ENCODE results near the gene PCDHB1.

PCDHB1 gene, protein sequence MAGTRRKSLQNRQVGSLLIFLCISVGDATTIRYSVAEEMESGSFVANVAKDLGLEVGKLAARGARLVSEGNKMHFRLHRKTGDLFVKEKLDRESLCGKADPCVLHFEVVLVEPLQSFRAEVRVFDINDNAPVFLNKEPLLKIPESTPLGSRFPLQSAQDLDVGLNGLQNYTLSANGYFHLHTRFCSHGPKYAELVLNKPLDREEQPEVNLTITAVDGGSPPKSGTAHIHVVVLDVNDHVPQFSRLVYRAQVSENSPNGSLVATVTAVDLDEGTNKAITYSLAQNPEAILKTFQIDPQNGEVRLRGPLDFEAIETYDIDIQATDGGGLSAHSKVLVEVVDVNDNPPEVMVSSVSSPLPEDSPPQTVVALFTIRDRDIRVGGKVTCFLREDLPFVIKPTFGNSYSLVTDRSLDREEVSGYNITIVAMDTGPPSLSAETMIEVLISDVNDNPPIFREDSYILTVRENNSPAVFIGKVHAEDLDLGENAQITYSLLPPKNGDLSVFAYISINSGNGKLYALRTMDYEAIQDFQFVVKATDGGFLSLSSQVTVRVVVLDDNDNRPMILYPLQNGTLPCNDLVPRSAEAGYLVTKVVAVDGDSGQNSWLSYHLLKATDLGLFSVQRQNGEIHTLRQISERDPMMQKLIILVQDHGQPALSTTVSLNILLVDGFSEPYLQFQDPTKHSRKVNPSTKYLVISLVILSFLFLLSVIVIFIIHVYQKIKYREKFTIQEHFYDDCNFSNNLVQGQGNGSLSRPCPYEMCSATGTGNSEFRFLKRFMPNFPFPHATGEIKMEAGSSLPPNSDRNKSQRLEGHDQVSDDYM

DNA sequence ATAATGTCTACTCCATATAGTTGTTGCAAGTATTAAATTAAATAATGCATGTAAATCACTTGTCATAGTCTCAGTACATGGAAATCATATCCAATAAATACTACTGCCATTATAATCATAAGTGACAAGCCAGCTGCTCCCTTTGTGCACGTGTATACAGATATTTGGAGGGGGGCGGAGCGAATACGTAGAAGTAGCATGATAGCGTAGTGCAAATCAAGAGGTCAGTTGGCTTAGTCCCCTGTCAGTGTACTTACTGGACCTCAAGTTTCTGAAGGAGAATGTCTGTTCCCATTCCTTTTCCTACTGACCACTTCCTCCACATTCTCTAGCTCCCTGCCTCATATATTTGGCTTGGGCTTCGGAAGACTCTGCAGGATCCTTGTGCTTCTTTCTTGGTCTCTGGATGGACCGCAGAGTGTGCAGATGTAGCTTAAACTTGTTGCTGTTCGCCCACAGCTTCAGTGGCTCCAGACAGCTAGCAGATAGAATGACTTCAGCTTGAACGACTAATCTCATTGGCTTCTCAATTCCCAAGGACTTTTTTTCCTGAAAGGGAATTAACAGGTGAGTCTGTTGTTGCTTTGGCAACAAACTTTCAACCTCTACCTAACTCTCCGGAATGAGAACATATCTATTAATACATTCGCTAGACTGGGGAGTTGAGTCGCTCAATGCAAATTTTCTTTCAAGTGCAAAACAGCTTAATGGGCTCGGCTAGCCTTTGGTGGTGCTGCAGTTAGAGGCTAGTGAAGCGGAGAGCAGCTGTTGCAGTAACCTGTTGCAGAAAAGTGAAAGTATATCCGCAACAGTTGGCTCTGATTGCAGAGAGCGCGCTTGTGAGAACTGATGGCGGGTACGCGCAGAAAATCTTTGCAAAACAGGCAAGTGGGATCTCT is at the start of gene PCDHB1:
PCDHB1 (plus strand) TSS at position 753 of the 899 bp plus-strand sequence; CDS start at position 850, 97 bp downstream.
- DNase-seq, result peak; percentile 13

DNA sequence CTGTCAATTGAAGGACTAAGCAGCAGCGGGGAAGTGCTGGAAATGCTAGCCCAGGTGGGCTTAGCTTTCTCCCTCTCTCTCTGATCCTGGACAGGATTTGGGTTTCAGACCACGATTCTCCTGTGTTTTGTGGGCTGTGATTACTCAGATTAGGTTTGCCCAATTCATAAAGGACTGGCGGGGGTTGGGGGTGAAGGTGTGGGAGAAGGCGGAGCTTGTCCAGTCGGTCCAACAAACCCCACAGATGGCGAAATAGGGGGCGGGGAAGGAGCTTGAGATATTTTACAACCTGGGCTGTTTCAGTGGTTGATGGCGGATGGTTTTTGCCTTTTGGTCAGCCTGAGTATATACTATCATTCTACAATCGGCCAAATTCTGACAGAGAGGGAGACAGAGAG is 49.7 kb upstream of the PCDHB1 start:
- DNase-seq, result no peak

DNA sequence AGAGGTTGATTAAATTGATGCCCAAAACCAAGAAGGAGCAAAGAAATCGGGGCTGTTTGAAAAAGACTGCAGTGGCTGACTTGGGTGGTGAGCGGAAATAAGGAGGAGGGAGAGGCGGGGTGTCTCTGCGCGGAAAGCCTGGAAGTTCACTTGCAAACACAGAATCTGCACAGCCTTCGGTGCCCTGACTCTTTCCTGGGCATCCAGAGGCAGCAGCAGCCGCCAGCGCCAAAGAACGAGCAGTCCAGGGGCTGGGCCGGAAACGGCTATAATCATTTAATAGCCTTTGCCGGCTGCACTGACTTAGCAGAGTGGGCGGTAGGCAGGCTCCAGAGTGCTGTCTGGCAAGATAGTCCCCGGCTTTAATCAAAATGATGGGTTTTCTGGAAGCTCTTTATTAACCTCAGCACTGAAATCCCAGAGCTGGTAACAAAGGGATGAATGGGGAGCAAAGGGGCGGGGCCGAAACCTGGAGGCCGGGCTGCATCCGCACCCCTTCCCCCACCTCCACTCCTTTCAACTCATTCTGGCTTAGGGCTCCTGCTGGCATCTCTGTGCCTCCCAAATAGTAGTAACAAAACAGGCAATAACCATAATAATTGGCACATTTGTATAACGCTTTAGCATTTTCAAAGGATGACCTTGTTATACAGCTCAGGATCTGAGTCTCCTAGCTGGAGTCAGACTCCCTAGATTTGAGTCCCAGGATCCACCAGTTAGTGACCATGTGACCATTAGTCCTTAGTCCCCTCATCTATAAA is 49.1 kb upstream of the PCDHB1 start:
- no peak for DNase-seq

DNA sequence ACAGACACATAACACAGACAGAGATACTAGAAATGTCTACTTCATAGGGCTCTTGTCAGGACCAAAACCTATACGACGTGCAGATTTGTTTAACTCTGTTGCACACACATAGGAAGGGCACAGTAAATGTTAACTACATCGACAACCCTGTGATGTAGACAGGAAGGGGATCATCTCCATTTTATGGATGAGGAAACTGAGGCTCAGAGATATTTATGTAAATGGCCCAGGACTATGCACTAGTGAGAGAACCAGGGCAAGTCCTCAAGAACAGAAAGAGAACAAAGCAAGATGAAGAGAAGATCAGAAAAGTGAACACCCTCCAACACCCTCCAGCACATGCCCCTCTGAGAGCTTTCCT is 48.6 kb upstream of the PCDHB1 start:
- no peak for DNase-seq

GRCh38 chr5:141003031-141003430 is 48.1 kb upstream of the PCDHB1 start:
- DNase-seq, result no peak

DNA sequence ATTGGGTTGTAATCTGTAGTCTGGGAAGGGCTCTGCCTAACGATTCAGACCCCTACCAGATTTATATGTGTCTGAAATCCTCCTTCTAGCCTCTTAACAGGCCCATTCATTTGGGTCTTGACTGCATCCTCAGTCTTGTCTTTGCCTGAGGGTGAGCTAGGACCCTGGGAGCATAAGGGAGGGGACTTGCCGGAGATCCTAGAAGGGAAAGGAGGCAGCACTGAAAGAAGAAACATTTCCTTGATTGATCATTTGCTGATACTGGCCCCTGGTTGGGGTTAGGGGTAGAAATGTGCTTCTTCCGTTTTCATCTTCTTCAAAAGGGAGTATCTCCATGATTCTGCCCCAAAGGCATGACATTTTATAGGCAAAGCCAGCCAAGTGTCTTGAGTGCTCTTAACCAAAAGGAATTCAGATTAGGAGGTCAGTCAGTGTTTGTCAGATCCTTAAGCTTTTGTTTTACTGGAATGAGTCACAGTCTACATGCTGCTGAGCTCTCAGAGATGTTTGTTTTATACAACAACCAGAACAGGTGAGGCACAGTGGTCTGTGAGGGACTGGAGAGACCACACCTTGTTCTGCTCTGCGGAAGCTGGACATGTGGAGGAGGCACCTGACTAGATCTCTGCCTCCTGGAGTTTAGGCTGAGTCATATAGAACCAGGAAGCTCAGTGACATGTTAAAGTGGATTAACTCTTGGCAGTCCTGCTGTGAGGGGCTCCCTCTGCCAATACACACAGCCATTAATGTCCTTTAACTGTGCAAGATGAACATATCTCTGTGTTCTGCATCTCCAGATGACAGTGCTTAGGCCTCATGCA is 47.2 kb upstream of the PCDHB1 start:
- DNase-seq, result no peak

DNA sequence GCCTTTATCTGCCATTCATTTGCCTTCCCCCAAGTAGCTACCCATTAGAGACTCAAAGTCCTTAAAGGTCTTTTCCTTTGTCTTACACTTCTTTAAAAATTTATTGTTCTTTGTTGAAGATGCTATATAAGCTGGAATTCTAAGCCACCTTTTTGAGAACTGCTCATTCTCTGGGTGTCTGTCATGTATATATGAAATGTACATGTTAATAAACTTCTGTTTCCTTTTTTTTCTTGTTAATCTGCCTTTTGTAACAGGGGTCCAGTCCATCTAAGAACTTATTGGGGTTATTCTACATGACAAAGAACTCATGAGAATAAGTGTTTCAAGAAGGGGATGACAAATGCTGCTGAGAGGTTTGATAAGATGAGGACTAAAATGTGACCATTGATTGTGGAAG is 43.4 kb upstream of the PCDHB1 start:
- DNase-seq, result no peak

DNA sequence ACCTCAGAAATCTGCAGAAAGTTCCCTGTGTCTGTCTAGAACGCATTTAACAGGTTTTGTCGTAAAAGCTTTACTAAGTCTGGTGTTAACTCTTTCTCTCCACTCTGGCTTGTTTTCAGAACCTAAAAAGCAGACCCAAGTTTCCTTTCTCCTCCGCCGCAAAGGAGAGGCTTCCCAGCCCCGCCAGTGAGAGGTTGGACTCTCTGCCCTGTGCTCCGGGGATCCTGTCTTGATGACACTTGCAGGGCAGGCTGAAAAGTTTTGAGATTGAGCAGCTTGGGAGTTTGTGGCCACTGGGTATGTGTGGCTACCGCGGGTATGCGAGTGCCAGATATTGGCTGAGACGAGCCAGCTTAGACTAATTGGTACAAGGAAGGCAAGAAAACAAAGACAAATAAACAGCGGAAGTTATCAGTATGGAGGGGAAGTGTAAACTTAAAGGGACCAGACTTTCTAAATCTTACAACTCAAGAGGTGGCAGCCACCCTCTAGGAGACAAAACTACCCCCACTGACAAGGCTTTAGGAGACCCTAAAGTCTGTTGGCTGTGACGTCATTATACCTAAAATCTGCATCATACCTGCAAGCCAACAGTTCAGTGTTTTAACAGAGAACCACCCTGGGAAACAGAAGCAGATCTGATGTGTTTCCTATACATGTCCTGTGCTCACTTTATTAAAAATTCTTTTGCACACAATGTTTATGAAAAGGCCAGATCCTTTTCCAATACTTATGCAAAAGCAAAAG is 41.0 kb upstream of the PCDHB1 start:
- DNase-seq, result no peak

- DNase-seq, result no peak
Observed at GRCh38 chr5:141017943-141018342, 33.2 kb upstream of the PCDHB1 start.

- DNase-seq, result no peak
Observed at GRCh38 chr5:141022384-141022783, 28.8 kb upstream of the PCDHB1 start.

DNA sequence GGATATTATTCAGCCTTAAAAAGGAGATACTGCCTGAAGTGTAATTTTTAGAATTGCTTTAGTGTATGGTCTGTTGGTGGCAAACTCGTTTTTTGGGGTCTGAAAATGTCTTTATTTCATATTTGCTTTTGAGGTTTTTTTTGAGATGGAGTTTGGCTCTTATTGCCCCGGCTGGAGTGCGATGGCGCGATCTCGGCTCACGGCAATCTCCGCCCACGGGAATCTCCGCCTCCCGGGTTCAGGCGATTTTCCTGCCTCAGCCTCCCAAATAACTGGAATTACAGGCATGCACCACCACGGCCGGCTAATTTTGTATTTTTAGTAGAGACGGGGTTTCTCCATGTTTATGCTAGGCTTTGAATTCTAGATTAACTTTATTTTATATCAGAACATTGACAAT is 20.2 kb upstream of the PCDHB1 start:
- no peak for DNase-seq

- no peak for DNase-seq
Observed at GRCh38 chr5:141032626-141033025, 18.5 kb upstream of the PCDHB1 start.

- DNase-seq, result no peak
Observed at GRCh38 chr5:141039061-141039460, 12.1 kb upstream of the PCDHB1 start.

GRCh38 chr5:141039517-141039916 is 11.7 kb upstream of the PCDHB1 start:
- no peak for DNase-seq

GRCh38 chr5:141040093-141040770 is 10.9 kb upstream of the PCDHB1 start:
- peak; percentile 13 for DNase-seq

DNA sequence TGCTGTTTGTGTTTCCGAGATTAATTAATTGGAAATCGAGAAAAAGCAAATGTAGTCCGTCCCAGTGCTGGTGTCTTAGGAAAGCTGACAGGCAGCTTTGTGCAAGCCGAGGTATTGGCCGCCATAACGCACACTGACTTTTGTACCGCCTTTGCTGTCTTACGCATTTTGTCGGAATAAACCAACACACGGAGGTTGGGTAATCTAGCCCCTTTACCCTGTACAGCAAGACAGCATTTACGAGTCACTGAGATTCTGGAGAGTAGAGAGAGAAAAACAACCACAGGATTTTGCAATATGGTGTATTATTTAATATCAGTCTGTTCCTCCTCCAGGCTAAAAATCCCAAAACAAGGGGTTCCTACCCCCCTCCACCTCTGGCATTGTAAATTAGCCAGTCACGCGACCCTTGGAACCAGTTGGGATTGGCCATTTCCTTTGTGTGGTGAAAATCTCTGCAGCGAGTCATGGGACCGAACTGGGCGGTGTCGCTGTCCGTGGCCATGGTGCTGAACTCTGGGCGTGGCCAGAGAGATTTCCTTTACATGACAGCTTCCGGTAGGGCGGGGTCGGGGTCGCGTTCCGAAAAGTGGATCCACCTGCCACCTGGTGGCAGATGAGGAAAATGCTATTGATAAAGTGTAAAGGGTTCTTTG is 10.3 kb upstream of the PCDHB1 start:
- peak; percentile 84 for DNase-seq

DNA sequence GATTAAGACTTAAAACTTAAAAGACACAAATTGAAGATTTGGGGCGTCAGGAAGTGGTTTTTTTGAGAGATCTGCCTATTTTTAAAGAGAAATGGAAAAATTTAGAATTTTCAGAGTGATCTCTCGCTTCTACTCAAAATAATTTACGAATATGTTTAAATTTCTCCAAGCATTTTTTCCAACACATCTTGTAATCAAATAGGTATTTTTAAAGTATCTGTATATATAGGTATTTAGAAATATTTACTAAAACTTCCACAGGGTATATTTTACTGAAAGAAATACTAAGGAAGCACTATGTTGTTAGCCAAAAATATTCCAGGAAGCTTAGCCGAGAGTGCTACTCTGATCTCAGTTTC is 9.8 kb upstream of the PCDHB1 start:
- no peak for DNase-seq

GRCh38 chr5:141042555-141042954 is 8.6 kb upstream of the PCDHB1 start:
- no peak for DNase-seq

DNA sequence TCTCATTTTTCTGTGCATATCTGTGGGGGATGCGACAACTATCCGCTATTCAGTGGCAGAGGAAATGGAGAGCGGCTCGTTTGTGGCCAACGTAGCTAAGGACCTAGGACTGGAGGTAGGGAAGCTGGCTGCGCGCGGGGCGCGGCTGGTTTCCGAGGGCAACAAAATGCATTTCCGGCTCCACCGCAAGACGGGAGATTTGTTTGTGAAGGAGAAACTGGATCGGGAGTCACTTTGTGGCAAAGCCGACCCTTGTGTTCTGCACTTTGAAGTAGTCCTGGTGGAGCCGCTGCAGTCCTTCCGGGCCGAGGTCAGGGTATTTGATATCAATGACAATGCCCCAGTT is 320 bp downstream of the PCDHB1 start:
- DNase-seq, result no peak

DNA sequence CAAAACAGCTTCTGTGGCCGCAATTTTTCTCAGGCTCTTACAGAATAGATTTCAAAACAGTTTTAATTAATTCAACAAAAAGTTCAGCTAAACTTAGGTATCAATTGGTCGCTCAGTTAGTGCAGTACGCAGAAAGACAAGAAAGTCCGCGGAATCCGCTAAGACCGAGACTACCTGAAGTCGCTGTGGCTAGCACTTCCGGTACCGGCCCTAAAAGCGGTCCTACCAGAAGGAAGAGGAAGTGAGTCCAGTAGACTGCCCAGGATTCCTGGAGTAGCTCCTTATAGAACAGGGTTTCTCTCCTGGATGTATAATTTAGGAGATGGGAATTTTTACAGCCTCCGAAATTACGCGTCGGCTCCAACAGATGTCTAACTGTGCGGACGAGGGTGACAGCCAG is 26.7 kb downstream of the PCDHB1 start:
- no peak for DNase-seq

Data from NCI-H1048 (cell line).